ENCODE measurements around the gene ATP1A4.

The ATP1A4 gene

GRCh38 chr1:160207771-160208556 is 56.6 kb downstream of the ATP1A4 start:
- DNase-seq, result no peak

- DNase-seq, result no peak
Measured at GRCh38 chr1:160208557-160209320, 57.3 kb downstream of the ATP1A4 start.

GRCh38 chr1:160209321-160210046 is 58.1 kb downstream of the ATP1A4 start:
- no peak for DNase-seq

- no peak for DNase-seq
Measured at GRCh38 chr1:160210561-160210960, 59.2 kb downstream of the ATP1A4 start.

GRCh38 chr1:160211046-160211790 is 59.8 kb downstream of the ATP1A4 start:
- DNase-seq, result peak; percentile 8

GRCh38 chr1:160214481-160215140 is 63.2 kb downstream of the ATP1A4 start:
- DNase-seq, result no peak

GRCh38 chr1:160216301-160216700 is 64.9 kb downstream of the ATP1A4 start:
- DNase-seq, result no peak

GRCh38 chr1:160217481-160218051 is 66.2 kb downstream of the ATP1A4 start:
- peak; percentile 9 for DNase-seq

- no peak for DNase-seq
Measured at GRCh38 chr1:160219062-160219929, 67.9 kb downstream of the ATP1A4 start.

GRCh38 chr1:160220301-160220700 is 68.9 kb downstream of the ATP1A4 start:
- DNase-seq, result no peak

GRCh38 chr1:160221089-160221488 is 69.7 kb downstream of the ATP1A4 start:
- DNase-seq, result no peak

- DNase-seq, result no peak
Measured at GRCh38 chr1:160222546-160222945, 71.1 kb downstream of the ATP1A4 start.

GRCh38 chr1:160224606-160225005 is 73.2 kb downstream of the ATP1A4 start:
- DNase-seq, result no peak

GRCh38 chr1:160225345-160225744 is 73.9 kb downstream of the ATP1A4 start:
- no peak for DNase-seq

- no peak for DNase-seq
Measured at GRCh38 chr1:160226623-160227022, 75.2 kb downstream of the ATP1A4 start.

- no peak for DNase-seq
Measured at GRCh38 chr1:160227034-160227433, 75.6 kb downstream of the ATP1A4 start.

GRCh38 chr1:160227561-160227960 is 76.2 kb downstream of the ATP1A4 start:
- no peak for DNase-seq

GRCh38 chr1:160228431-160228830 is 77.0 kb downstream of the ATP1A4 start:
- DNase-seq, result no peak

- DNase-seq, result no peak
Measured at GRCh38 chr1:160232911-160233310, 81.5 kb downstream of the ATP1A4 start.
